Umbilical cord (tissue), 2 donors: ENCODE data around the gene SLC4A9. TPM values are rescaled to one million over a fixed set of nuclear protein-coding genes. Genes with fewer than 3 reads are reported as not detected.
"Not testable (repeated sequence)": the region's sequence is repeated elsewhere in the genome, so short reads cannot be mapped to it uniquely, and the experiment has no call there.

Experiments
- DNase-seq: peaks from one replicate; pipeline ENCODE4 v3.0.0-alpha.2; 2015; ENCODE audit warnings: low spot score
- total RNA-seq: library from RNA; depleted of rRNA; stranded (reverse); fragments of >200 nt; gene quantifications from one replicate; pipeline ENCODE4 v1.2.3, GENCODE V29; 2014; ENCODE audit warnings: low replicate concordance; ENCODE audit not compliant: insufficient read depth

Gene SLC4A9
- total RNA-seq, 1 donor from 2014 or later: not detected

- no peak for DNase-seq
Observed at GRCh38 chr5:140337880-140338279, 22.1 kb upstream of the SLC4A9 start.

GRCh38 chr5:140338336-140338735 is 21.7 kb upstream of the SLC4A9 start:
- DNase-seq: no peak

- DNase-seq: no peak
Observed at GRCh38 chr5:140338908-140339307, 21.1 kb upstream of the SLC4A9 start.

GRCh38 chr5:140339636-140340035 is 20.4 kb upstream of the SLC4A9 start:
- DNase-seq: no peak

- DNase-seq: no peak
Observed at GRCh38 chr5:140340605-140341121, 19.3 kb upstream of the SLC4A9 start.

- no peak for DNase-seq
Observed at GRCh38 chr5:140341591-140341990, 18.4 kb upstream of the SLC4A9 start.

- peak; percentile 15 for DNase-seq
Observed at GRCh38 chr5:140342287-140342686, 17.7 kb upstream of the SLC4A9 start.

- no peak for DNase-seq
Observed at GRCh38 chr5:140342896-140343295, 17.1 kb upstream of the SLC4A9 start.

- not testable (repeated sequence) for DNase-seq
Observed at GRCh38 chr5:140343849-140344248, 16.1 kb upstream of the SLC4A9 start.

GRCh38 chr5:140344683-140345423 is 15.1 kb upstream of the SLC4A9 start:
- no peak for DNase-seq

GRCh38 chr5:140345919-140346347 is 14.1 kb upstream of the SLC4A9 start:
- peak; percentile 42 for DNase-seq

- DNase-seq: peak; percentile 78
Observed at GRCh38 chr5:140346348-140347221, 13.4 kb upstream of the SLC4A9 start, which contains the start of gene HBEGF. HBEGF (minus strand) TSS chr5:140346603; CDS start chr5:140346328, 275 bp downstream.

GRCh38 chr5:140347360-140347759 is 12.6 kb upstream of the SLC4A9 start:
- no peak for DNase-seq

- no peak for DNase-seq
Observed at GRCh38 chr5:140348104-140348503, 11.9 kb upstream of the SLC4A9 start.

- no peak for DNase-seq
Observed at GRCh38 chr5:140349244-140349643, 10.8 kb upstream of the SLC4A9 start.

- peak; percentile 87 for DNase-seq
Observed at GRCh38 chr5:140351609-140352334, 8.2 kb upstream of the SLC4A9 start.

- no peak for DNase-seq
Observed at GRCh38 chr5:140355546-140355945, 4.4 kb upstream of the SLC4A9 start.

GRCh38 chr5:140356853-140357725 is 2.9 kb upstream of the SLC4A9 start:
- no peak for DNase-seq

- DNase-seq: peak; percentile 85
Observed at GRCh38 chr5:140357726-140358093, 2.3 kb upstream of the SLC4A9 start.

GRCh38 chr5:140358738-140359310 is 1.2 kb upstream of the SLC4A9 start:
- DNase-seq: no peak
